B cell (primary cell): ENCODE measurements around the gene MKRN2. TPM values are rescaled to one million over a fixed set of nuclear protein-coding genes. Genes with fewer than 3 reads are reported as not detected.
A peak's percentile ranks its signal among the peaks of the same experiment; 100 is the strongest.

ENCODE experiments used
- ATAC-seq: fragments of 200-7000 bp; cut with Tn5 transposase; one replicate; pipeline ENCODE4 v1.10.0; 2021; ENCODE audit warnings: low read depth, mild to moderate bottlenecking, moderate number of reproducible peaks, moderate library complexity
- CTCF ChIA-PET: fragments of 350-600 bp; sonication (Branson Sonifier 250); formaldehyde crosslinking; loops from one replicate; lab custom pipeline; 2021; ENCODE audit warnings: antibody characterized with exemption, inconsistent platforms; lab: Charles Lee
- POLR2A ChIA-PET: fragments of 350-600 bp; sonication (Branson Sonifier 250); formaldehyde crosslinking; loops from one replicate; lab custom pipeline; 2021; ENCODE audit warnings: antibody characterized with exemption; lab: Charles Lee
- DNase-seq: peaks from one replicate; pipeline ENCODE4 v3.0.0; 2013
- H2AFZ ChIP-seq: 2 replicates; pipeline ENCODE4 v1.6.1; 2012; ENCODE audit warnings: mild to moderate bottlenecking, low read depth, low read length; ENCODE audit not compliant: insufficient read depth, poor library complexity, severe bottlenecking
- H3K27ac ChIP-seq, 2 donors: 1 replicate in 1 of 2; 2 replicates in 1 of 2; pipeline ENCODE4 v1.5.1; 2012 to 2013; ENCODE audit warnings: low read length in 2 of 2, mild to moderate bottlenecking in 2 of 2, moderate library complexity in 1 of 2
- H3K27me3 ChIP-seq, 4 experiments: fragments of 200-600 bp in 1 of 4; sonication (generic) in 1 of 4; replicated peaks in 1 of 4; 1 replicate in 2 of 4; 2 replicates in 2 of 4; pipeline versions ENCODE4 v1.6.1 to v1.7.0; 2013 to 2016; ENCODE audit warnings: low read length in 3 of 4, mild to moderate bottlenecking in 2 of 4, mixed read lengths in 1 of 4, moderate library complexity in 1 of 4; ENCODE audit not compliant: insufficient read depth in 4 of 4, control insufficient read depth in 3 of 4; ENCODE audit errors: control extremely low read depth in 1 of 4
- H3K36me3 ChIP-seq, 2 experiments: replicated peaks in 1 of 2; 1 replicate in 1 of 2; 2 replicates in 1 of 2; pipeline versions ENCODE4 v1.6.1 to v1.7.1; 2013; ENCODE audit warnings: low read length in 1 of 2; ENCODE audit not compliant: insufficient read depth in 2 of 2, control insufficient read depth in 1 of 2; ENCODE audit errors: control extremely low read depth in 1 of 2, extremely low read depth in 1 of 2
- H3K4me1 ChIP-seq, 2 donors: fragments of 200-600 bp in 1 of 2; sonication (generic) in 1 of 2; 1 replicate in 1 of 2; 2 replicates in 1 of 2; pipeline versions ENCODE4 v1.5.1 to v1.6.1; 2013 to 2017; ENCODE audit warnings: low read length in 2 of 2; ENCODE audit not compliant: control insufficient read depth in 2 of 2, insufficient read depth in 2 of 2
- H3K4me2 ChIP-seq: replicated peaks from 2 replicates; pipeline ENCODE3; 2012; ENCODE audit warnings: mild to moderate bottlenecking, low read depth, low read length; ENCODE audit not compliant: poor library complexity, severe bottlenecking
- H3K4me3 ChIP-seq, 5 experiments: fragments of 200-600 bp in 1 of 5; sonication (generic) in 1 of 5; 1 replicate in 3 of 5; 2 replicates in 2 of 5; pipeline versions ENCODE4 v1.5.1 to v1.7.0; 2011 to 2016; ENCODE audit warnings: low read length in 4 of 5, mild to moderate bottlenecking in 4 of 5, low read depth in 2 of 5, control low read depth in 1 of 5, moderate library complexity in 1 of 5; ENCODE audit not compliant: insufficient read depth in 1 of 5; ENCODE audit errors: control extremely low read depth in 1 of 5, extremely low read depth in 1 of 5
- H3K79me2 ChIP-seq: fragments of 200-600 bp; sonication (generic); one replicate; pipeline ENCODE4 v1.6.0; 2016; ENCODE audit warnings: low read length; ENCODE audit not compliant: control insufficient read depth, insufficient read depth
- H3K9ac ChIP-seq: fragments of 200-600 bp; sonication (generic); 2 replicates; pipeline ENCODE4 v1.6.1; 2017; ENCODE audit warnings: mild to moderate bottlenecking, low read length, moderate library complexity
- H3K9me3 ChIP-seq, 3 donors: one replicate each; pipeline versions ENCODE4 v1.6.1 to v1.7.1; 2013; ENCODE audit warnings: low read length in 2 of 3; ENCODE audit not compliant: control insufficient read depth in 2 of 3, insufficient read depth in 1 of 3; ENCODE audit errors: control extremely low read depth in 1 of 3
- H4K20me1 ChIP-seq: 2 replicates; pipeline ENCODE4 v1.6.0; 2012; ENCODE audit warnings: mild to moderate bottlenecking, low read length; ENCODE audit not compliant: insufficient read depth, control insufficient read depth, poor library complexity, severe bottlenecking
- H3K27ac Mint-ChIP-seq: one replicate; pipeline ENCODE4 v1.8.0; 2021; ENCODE audit warnings: mixed read lengths
- H3K27me3 Mint-ChIP-seq: one replicate; pipeline ENCODE4 v1.8.0; 2021; ENCODE audit warnings: mixed read lengths
- H3K4me1 Mint-ChIP-seq: one replicate; pipeline ENCODE4 v1.8.0; 2021; ENCODE audit warnings: mixed read lengths
- H3K4me3 Mint-ChIP-seq: one replicate; pipeline ENCODE4 v1.8.0; 2021; ENCODE audit warnings: mixed read lengths
- H3K9me3 Mint-ChIP-seq: one replicate; pipeline ENCODE4 v1.8.0; 2022; ENCODE audit warnings: mixed read lengths; ENCODE audit not compliant: insufficient read depth
- EZH2 ChIP-seq: IDR thresholded peaks from 2 replicates; pipeline ENCODE4 v1.6.1; 2012; ENCODE audit warnings: borderline replicate concordance, low read depth, mild to moderate bottlenecking, moderate library complexity, low read length; ENCODE audit not compliant: insufficient read depth, poor library complexity, severe bottlenecking
- WGBS: methylation state at CpG from one replicate; pipeline ENCODE4 v1.1.5; 2013; ENCODE audit warnings: missing lambda C conversion rate; ENCODE audit not compliant: insufficient coverage; 5-methylcytosine and 5-hydroxymethylcytosine counted together
- intact Hi-C: fragments of 100-400 bp; cut with micrococcal nuclease; formaldehyde crosslinking; loops from one replicate; pipeline ENCODE4 v1.10.0; 2022
- polyA minus RNA-seq: library from RNA; depleted of rRNA, polyadenylated mRNA; stranded (reverse); fragments of >200 nt; gene quantifications from 2 replicates; pipeline ENCODE4 v1.2.3, GENCODE V29; 2012
- polyA plus RNA-seq: library from polyadenylated mRNA; depleted of rRNA; stranded (reverse); fragments of >200 nt; gene quantifications from 2 replicates; pipeline ENCODE4 v1.2.3, GENCODE V29; 2012
- total RNA-seq, 2 donors: library from RNA; stranded (reverse); fragments of 120-200 nt in 1 of 2; gene quantifications; 1 replicate in 1 of 2; 2 replicates in 1 of 2; pipeline versions ENCODE4 v1.2.3 to v1.2.4, GENCODE V29; 2013 to 2022
- TF ChIP-seq, protein P1 (sequence below): fragments of 200-600 bp; IDR thresholded peaks from one replicate; pipeline ENCODE4 v1.8.0; 2022; ENCODE audit warnings: antibody characterized with exemption, mild to moderate bottlenecking

MKRN2 gene, protein sequence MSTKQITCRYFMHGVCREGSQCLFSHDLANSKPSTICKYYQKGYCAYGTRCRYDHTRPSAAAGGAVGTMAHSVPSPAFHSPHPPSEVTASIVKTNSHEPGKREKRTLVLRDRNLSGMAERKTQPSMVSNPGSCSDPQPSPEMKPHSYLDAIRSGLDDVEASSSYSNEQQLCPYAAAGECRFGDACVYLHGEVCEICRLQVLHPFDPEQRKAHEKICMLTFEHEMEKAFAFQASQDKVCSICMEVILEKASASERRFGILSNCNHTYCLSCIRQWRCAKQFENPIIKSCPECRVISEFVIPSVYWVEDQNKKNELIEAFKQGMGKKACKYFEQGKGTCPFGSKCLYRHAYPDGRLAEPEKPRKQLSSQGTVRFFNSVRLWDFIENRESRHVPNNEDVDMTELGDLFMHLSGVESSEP
- total RNA-seq (25.9 and 29.3 TPM in 2 replicates), polyA plus RNA-seq (20.8 and 21.5 TPM in 2 replicates), polyA minus RNA-seq (22.2 and 25.5 TPM in 2 replicates)
- total RNA-seq (2013) = 28.7 TPM

DNA sequence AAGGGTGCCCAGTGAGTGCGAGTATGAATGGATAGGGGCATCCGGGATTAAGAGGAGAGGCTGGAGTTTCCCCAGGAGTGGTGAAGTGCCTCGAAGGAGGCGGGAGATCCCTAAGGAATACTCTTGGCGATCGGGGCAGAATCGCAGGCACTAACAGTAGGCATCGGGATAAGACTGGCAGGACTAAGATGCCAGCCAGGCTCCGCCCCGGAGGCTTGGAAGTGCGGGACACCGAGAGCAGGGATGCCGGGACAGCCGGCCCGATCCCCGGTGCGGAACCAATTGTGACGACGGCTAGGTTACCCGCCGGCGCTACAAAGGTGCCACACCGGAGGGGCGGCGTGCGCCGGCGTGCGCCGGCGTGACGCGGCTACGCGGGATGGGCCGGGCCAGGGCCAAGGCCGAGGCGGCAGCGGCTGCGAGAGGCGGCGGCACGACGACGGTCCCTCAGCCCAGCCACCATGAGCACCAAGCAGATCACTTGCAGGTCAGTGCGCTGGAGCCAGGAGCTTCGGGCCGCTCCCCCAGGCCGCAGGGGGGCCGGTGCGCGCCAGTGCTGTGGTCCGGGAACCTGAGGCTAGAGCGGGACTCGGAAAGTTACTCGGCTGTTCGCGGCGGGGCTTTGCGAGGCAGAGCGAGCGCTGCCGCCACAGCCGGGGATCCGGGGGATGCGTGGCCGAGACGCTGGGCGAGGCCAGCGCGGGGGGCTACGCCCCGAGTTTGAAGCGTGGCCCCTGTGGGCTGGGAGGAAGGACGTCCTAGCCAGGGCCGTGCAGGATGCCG, at the start of gene MKRN2:
Gene MKRN2 (plus strand): TSS at position 398 of the 783 bp plus-strand sequence. CDS start 64 bp downstream, at position 462.
- H2AFZ ChIP-seq = peak within 1 kb of the TSS; percentile 100
- H3K4me1 ChIP-seq = peaks cover 40 to 41% of the 10 kb centered on the region in 2 donors
- peaks cover 50% of the 10 kb centered on the region for H3K79me2 ChIP-seq
- peak within 1 kb of the TSS; percentile 84 for H3K27ac Mint-ChIP-seq
- peaks cover 23% of the 10 kb centered on the region for H3K27me3 Mint-ChIP-seq
- no peak for TF ChIP-seq EZH2
- TF ChIP-seq, protein P1, sequence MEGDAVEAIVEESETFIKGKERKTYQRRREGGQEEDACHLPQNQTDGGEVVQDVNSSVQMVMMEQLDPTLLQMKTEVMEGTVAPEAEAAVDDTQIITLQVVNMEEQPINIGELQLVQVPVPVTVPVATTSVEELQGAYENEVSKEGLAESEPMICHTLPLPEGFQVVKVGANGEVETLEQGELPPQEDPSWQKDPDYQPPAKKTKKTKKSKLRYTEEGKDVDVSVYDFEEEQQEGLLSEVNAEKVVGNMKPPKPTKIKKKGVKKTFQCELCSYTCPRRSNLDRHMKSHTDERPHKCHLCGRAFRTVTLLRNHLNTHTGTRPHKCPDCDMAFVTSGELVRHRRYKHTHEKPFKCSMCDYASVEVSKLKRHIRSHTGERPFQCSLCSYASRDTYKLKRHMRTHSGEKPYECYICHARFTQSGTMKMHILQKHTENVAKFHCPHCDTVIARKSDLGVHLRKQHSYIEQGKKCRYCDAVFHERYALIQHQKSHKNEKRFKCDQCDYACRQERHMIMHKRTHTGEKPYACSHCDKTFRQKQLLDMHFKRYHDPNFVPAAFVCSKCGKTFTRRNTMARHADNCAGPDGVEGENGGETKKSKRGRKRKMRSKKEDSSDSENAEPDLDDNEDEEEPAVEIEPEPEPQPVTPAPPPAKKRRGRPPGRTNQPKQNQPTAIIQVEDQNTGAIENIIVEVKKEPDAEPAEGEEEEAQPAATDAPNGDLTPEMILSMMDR = no peak
- under 1% methylated on average over 77 of the region's 77 CpGs for WGBS
- H3K9me3 ChIP-seq = no peaks in the 10 kb centered on the region
- H4K20me1 ChIP-seq = peaks cover 18% of the 10 kb centered on the region
- ChIA-PET POLR2A (no interaction called here), CTCF (interaction anchor here (1.3 kb wide), 1 partner anchor 284 kb away, joined by 3 read pairs; the partner anchor contains the start of gene RPL32)
- H3K27me3 ChIP-seq = peaks cover 0 to 17% (median 5%) of the 10 kb centered on the region in 4 experiments
- H3K9me3 Mint-ChIP-seq = no peaks in the 10 kb centered on the region
- H3K4me1 Mint-ChIP-seq = peaks cover 60% of the 10 kb centered on the region
- H3K4me3 ChIP-seq = peak within 1 kb of the TSS; percentile 85 to 91 (median 90)
- no peaks in the 10 kb centered on the region for H3K36me3 ChIP-seq
- H3K27ac ChIP-seq = peak within 1 kb of the TSS; percentile 91 to 92
- H3K4me2 ChIP-seq = peak within 1 kb of the TSS; percentile 91
- peak; percentile 91 for DNase-seq
- peak within 1 kb of the TSS; percentile 91 for H3K9ac ChIP-seq
- H3K4me3 Mint-ChIP-seq = peak within 1 kb of the TSS; percentile 91
- ATAC-seq = peak; percentile 96
- intact Hi-C loops = loop anchor here (1.0 to 5.0 kb wide), 6 partner anchors 73 to 1565 kb away; partner anchors contain the start of genes ATG7, CHCHD4, RAF1 and RPL32
